COR-L47 (cell line): Measurements from ENCODE around the gene KLF11.
"Not testable (repeated sequence)": the region's sequence is repeated elsewhere in the genome, so short reads cannot be mapped to it uniquely, and the experiment has no call there.

Source experiments
- DNase-seq: peaks from one replicate; lab custom pipeline; 2025; lab: John Stamatoyannopoulos, UW

KLF11 gene

DNA sequence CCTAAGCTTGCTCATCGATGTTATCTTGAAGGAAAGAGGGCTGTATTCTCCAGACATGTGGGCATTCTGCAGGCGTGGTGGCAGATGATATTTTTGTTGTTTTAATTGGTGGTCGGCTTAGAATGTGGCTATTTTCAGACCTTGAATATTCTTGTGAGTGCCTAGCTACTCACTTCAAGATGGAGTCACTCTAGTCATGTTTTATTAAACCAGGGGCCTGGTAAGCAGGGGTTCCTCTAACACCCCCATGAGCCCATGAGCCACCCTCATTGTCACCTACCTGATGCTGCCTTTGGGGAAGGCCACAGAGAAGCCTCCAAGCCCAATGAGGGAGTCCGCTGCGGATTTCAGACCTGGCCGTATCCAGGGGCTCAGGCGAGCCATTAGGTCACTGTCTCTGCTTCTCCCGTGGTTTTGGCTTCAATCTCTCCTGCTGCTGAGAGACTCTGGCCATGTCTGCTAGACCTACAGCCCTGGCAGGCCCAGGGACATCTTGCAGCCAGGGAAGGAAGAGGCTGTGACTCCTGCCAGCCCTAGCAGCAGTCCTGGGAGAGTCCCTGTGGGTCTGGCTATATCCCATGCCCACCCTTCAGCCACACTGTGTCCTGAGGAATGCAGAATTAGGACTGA lies 16.3 kb upstream of the KLF11 start:
- DNase-seq = no peak

DNA sequence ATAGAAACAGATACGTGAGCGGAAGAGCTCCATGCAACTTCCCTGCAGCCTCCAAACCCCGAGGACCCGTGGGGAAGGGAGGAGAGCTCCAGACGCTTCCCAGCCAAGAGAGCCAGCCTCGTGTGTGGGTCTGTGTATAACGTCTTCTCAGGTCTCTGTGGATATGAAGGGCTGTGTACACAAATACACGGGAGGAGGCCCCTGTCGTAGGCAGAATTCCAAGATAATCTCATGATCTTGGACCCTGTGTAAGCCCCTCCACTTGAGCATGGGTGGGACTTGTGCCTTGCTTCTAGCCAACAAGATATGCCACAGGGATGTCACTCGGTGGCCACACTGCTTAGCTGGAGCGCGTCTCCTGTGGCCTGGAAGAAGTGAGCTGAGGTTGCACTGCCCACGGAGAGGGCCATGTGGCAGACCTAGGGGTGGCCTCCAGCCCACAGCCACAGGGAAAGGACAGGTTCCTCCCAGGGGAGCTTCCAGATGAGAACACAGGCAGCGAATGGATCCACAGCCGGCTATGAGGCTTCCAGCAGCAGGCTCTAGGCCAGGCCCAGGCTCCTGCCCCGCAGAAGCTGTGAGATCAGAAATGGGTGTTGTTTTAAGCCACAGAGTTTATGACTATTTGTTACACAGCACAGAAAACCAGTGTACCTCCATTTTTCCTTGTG lies 15.6 kb upstream of the KLF11 start:
- DNase-seq = no peak

DNA sequence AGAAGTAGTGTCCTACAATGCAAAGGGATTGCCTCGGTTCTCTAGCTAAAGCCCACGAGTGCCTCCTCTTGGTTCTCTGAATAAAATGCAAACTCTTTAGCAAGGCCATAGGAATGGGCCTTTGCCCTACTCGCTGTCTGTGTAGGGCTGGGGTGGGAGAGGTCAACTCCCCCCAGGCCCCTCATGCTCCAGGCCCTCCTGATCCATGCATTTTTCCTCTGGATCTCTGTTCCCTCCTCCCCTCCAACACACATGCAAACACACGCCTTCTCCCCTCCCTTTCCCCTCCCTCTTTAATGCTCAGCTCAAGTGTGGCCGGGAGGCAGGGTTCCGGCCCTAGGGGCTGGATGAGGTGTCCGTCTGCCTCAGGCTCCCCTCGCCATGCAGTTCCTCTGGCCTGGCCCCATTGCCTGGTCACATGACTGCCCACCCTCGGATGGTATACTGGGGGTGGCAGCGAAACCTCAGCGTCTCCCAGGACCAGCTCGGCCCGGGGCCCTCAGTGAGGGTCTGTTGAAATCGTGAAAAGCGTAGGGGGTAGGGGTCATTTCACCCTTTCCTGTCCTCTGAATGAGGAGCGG lies 14.9 kb upstream of the KLF11 start:
- no peak for DNase-seq

DNA sequence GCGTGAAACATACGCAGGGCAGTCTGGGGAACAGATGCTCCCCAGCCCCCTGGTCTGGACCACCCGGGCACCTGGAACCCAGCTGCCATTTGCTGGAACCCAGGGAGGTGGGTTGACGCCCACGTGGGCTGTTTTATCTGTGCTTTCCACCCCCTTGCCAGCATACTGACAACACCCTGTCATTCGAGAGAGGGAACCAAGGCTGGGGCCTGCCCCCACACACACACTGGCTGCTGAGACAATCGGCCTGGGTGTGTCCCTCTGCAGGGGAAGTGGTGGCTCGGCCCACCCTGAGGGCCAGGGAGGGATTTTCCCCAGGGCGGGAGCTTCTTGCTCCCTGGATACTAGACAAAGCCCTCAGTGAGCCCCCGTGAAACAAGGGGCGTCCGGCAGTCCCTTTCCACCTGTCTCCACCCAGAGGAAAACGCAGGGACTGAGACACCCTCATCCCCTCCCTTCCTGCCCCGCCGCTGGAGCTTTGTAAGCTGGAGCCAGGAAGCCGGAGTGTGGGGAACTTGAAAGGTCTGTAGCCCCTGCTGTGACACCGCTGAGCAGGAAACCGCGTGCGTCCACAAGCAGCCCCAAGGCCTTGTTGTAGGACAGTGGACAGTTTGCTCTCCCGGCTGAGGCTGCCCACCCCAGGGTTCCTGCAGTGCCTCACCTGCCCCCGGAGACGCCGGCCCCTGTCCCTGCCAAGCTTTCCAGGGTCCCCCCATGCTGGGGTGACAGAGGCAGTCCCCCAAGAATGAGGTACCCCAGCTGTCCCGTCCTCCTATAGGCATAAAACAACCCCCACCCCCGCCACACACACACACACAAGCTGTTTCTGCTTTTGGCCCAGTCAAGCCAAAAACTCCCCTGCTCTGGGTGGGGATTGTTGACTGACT lies 14.1 kb upstream of the KLF11 start:
- DNase-seq = peak; percentile 91

DNA sequence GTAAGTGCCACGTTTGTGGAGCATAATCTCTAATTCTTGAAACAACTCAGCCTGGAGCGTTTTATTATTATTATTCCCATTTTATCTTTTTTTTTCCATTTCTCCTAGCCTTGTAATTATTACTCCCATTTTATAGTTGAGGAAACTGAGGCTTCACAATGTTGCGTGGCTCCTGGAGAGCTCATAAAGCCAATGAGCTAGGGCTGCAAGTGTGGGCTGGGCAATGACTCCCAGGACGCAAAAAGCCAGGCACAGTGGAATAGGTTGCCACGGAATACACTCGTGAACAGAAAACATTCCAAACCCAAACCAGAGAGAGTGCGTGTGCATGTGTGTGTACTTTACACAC lies 13.5 kb upstream of the KLF11 start:
- no peak for DNase-seq

DNA sequence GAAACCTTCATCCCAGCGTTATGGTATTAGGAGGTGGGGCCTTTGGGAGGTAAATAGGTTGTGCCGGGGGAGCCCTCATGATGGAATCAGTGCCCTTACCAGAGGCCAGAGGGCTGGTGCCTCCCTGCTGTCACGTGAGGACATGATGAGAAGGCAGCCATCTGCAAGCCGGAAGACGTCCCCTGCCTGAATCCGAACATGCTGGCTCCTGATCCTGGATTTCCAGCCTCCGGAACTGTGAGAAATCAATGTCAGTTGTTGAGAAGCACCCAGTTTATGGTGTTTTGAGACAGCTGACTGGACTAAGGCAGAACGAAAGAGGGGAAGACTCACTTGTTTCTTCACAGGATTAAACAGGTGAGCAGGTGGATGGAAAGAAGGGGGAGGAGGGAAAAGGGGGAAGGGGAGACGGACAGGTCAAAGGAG lies 13.0 kb upstream of the KLF11 start:
- no peak for DNase-seq

DNA sequence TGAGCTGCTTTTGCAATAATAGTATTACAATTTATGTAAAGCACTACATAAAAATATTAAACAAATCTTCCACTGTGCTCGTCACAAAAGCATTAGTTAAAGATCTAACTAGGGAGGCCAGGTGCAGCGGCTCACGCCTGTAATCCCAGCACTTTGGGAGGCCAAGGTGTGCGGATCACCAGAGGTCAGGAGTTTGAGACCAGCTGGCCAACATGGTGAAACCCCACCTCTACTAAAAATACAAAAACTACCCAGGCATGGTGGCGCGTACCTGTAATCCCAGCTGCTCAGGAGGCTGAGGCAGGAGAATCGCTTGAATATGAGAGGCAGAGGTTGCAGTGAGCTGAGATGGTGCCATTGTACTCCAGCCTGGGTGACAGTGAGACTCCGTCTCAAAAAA lies 12.6 kb upstream of the KLF11 start:
- not testable (repeated sequence) for DNase-seq

DNA sequence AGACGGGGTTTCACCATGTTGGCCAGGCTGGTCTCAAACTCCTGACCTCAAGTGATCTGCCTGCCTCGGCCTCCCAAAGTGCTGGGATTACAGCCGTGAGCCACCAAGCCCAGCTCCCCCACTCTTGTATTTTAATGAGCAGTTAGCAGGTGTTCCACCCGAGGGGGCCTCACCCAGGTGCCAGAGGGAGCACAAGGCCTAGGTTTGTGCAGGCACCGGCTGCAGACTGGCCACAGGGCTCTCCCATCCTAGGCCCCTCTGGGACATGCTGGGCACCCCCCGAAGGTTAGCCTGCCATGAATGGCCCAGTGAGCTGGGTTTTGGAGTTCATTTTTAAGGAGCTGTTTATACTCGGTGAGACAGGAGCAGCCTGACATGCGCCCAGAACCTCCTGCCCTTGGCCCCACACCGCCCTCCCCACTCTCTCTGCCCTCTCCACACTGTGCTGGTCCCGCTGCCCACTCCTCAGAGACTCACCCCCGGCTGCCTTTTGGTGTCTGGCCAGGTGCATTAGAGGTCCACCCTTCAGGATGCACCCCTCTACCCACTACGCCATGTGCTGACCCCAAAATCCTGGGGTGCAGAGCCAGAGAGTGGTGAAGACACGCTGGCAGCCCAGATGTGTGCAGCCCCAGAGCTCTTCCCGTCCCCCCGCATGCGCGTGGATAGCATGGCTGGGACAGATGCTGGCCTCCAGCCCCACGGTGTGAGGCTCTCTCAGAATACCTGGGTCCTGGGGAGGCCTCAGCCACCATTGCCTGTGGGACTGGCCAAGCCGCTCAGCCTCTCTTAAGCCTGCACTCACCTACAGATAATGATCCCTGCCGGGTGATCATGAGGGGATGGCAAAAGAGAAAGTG lies 11.2 kb upstream of the KLF11 start:
- no peak for DNase-seq

DNA sequence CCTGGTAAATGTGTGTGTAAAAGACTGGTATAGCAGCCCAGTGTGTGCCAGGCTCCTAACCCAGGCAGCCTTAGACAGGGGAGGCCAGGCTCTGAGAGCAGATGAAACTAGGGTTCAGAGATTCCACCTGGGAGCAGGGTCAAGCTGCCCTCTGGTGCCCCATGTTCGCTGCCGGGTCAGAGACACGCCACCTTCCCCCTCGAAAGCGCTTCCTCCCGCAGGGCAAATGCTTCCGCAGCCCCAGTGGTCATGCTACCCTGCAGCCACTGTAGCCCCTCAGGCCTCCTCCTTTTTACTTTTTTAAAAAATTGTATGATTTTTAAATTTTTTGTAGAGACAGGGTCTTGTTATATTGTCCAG lies 10.6 kb upstream of the KLF11 start:
- DNase-seq = no peak

DNA sequence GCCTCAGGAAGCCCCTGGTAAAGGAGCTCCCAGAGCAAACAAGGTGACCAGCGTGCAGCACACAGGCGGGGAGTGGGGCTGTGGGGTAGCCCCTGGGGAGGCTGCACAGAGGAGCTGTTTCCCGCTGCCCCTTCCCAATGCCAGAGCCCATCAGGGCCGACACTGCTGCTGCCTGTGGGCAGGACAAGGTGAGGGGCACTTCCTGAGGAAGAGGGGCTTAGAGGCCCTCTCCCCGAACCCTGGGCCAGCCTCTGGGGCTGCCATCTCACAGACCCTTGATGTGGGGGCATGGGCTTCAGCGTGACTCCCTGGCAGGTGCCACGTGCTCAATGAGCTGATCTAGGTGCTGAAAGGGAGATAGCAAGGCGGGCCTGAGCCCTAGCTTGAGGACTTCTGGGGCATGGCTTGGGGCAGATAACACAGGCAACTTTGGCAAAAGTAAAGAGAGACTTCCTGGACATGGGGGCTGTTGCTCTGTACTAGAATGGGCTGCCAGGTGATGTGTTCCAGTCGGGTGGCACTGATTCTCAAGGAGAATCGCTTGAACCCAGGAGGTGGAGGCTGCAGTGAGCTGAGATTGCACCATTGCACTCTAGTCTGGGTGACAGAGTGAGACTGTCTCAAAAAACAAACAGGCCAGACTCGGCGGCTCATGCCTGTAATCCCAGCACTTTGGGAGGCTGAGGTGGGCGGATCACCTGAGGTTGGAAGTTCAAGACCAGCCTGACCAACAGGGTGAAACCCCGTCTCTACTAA lies 9.9 kb upstream of the KLF11 start:
- DNase-seq = no peak

DNA sequence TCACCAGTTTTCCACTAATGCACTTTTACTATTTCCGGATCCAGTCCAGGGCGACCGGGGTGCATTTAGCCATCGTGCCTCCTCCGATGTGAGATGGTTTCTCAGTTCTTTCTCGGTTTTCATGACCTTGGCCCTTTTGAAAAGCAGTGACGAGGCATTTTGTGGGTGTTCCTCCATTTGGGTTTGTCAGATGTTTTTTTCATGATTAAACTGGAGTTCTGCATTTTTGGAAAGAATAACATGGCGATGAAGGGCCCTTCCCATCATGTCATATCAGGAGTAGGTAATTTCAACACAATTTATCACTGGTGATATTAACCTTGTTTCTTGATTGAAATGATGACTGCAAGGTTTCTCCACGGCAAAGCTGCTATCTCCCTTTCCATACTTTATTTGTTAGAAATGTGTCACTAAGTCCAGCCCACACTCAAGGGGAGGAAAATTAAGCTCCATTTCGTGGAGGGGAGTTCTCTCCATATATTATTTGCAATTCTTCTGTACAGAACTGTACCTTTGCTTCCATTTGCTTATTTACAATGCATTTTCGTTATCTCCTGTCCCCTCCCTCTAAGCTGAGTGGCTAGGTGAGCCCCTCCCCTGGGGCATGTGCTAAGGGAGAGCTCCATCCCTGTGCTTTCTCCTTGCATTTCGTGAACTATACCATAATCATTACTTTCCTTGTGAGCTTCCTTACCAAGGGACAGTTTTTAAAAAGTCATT lies 8.9 kb upstream of the KLF11 start:
- DNase-seq = no peak

DNA sequence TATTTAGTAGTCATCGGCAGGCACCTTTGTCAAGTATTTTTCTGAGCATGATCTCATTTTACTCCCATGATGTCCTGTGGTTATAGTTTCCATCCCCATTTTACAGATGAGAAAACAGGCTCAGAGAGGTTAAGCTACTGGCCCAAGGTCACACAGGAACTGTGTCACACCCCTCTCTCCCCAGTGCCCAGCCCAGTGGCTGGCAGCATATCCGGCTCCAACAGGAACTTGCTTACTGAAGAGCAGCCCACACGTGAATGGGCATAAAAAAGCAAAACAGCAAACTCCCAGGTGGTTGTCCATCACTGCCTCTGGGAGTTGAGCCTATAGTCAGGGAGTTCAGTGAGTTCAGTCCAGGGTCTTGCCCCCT lies 8.3 kb upstream of the KLF11 start:
- no peak for DNase-seq

DNA sequence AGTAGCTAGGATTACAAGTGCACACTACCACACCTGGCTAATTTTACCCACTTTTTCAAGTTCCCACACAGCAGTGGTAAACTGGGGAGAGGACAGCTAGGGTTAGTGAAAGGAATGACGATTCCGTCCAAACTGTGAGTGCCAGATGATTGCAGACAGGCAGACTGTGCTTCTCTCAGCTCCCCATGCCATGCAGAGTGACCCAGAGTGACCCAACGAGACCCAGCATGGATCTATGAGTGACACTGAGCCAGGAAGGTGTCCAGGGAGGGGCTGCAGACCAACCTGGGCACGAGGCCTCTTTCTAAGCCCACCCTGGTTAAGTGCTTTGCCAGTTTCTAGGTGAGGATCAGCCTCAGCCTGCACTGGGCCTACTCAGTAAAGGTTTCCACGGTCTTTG lies 7.7 kb upstream of the KLF11 start:
- no peak for DNase-seq

DNA sequence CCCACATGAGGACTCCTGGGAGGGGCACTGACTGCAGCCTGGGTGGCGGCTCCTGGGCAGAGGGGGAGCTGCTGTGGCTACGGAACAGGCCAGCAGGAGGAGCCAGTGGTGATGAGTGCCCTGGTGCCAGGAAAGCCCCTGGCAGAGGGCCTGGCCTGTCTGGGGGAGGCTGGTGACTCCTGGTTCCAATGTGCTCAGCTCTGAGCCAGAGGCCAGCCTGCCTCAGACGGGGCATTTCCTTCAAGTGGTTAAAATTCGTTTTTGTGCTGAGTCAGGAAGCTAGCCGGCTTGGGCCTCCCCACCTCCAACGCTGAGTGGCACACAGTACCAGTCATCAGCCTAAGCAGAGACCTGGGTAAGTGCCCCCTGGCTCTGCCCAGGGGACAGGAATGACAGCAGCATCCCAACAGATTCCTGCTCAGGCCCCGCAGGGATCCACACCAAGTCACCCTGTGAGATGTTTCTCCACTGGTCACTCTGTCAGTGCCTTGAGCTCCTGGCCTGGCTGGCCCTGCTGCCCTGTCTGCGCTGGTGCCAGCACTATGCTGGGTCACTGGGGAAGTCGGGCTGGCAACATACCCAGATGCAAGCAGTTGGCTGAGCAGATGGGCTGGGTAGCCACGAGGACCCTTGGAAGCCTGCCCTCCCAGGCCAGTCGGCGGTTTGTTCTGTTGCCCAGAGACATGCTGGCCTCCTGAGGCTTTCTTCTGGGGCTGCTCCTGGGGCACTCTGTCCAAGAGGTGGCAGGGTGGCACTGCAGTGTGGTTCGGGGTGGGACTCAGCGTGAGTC lies 7.1 kb upstream of the KLF11 start:
- DNase-seq = no peak

DNA sequence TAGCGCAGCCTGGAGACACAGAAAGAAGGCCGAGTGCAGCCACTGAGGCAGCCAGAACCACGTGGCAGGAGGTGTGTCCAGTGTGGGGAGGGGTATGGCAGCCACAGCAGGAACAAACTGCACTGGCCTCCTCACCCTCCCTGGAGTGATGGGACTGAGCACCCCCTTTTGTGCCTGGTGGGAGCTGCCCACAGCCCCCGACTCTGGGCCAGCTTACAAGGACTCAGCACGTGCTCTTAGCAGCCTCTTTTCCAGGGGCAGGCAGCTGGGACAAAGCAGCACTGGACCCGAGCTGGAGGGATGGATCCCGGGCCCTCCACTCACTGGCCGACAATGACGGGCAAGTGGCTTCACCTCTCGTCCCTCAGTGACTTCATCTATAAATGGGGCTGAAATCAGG lies 5.2 kb upstream of the KLF11 start:
- no peak for DNase-seq

DNA sequence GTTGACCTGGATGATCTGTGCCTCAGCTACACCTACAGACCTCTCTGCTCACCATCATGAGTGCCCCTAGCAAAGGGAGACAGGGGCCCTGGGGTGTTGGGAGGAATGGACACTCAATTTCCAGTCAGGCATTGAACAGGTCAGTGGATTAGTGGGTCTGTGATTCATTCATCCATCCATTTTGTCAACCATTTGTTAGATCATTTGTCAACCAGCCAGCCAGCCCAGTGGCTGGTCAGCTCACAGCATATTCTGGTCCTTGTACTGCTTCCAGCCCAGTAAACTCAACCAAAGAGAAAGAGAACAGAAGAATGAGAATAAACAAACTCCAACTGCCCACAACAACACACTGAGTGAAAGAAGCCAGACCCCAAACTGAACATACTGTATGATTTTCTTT lies 4.6 kb upstream of the KLF11 start:
- DNase-seq = no peak

DNA sequence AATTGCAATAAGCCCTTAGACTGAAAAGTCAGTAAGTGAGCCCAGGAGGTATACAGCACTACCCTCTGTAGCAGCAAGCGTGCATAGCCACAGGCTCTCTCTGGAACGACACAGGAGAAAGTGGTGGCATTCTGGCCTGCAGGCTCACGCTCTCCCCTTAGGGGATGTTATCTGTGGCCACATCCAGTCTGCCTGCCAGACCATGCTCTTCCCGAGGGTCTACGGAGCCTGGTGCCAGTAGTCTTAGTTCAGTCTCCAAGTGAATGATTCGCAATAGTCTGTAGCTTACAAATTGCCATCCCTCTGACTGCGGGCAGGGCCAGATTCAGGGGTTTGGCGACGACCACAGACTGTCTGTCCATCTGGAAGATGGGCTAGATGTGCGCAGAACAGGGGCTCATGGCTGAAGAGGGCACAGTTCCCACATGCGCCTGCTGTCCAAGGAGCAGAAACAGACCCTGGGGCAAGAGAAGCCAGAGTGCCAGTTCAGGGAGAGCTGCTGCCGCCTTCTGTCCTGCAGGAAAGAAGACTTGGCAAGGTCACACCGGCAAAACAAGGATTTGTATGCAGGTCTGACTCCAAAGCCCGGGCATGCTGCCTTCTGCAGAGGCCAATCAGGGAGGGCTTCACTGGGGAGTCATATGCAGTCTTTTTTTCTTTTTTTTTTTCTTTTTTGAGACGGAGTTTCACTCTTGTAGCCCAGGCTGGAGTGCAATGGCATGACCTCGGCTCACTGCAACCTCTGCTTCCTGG lies 3.5 kb upstream of the KLF11 start:
- no peak for DNase-seq

DNA sequence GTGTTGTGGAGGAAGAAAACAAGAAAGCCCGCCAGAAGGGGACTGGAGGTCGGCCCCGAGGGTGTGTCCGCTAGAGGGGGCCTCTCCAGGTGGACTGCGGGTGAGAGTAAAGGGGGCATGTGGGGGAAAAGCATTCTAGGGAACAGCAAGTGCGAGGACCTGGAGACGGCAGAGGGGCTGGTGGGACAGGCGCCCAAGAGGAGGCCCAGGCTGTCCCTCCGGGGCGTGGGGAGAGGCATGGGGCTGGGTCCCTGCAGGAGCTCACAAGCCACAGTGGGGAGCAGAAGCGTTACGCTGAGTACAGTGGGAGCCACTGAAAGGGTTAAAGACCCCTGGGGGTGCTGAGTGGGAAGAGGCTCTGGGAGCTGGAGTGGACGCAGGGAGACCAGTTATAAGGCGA lies 1.6 kb upstream of the KLF11 start:
- no peak for DNase-seq
